DND-41 (cell line): ENCODE data around the gene NRG3.

Experiments used
- ATAC-seq: fragments of 200-7000 bp; cut with Tn5 transposase; 3 replicates; pipeline ENCODE4 v1.9.1; 2021; ENCODE audit warnings: low read depth; ENCODE audit not compliant: insufficient read depth
- DNase-seq: peaks from one replicate; pipeline ENCODE4 v3.0.0-alpha.2; 2020
- H2AFZ ChIP-seq: 2 replicates; pipeline ENCODE4 v1.6.0; 2012; ENCODE audit warnings: low read depth, low read length
- H3K27ac ChIP-seq: 2 replicates; pipeline ENCODE4 v1.5.1; 2012; ENCODE audit warnings: low read length, inconsistent platforms
- H3K27me3 ChIP-seq: fragments of 200-600 bp; sonication (generic); 2 replicates; pipeline ENCODE4 v1.6.0; 2012; ENCODE audit warnings: low read length, mild to moderate bottlenecking, inconsistent platforms; ENCODE audit not compliant: insufficient read depth, poor library complexity
- H3K36me3 ChIP-seq: 2 replicates; pipeline ENCODE4 v1.5.1; 2012; ENCODE audit warnings: low read length, inconsistent platforms; ENCODE audit not compliant: insufficient read depth
- H3K4me1 ChIP-seq: 2 replicates; pipeline ENCODE4 v1.5.1; 2012; ENCODE audit warnings: mild to moderate bottlenecking, low read length; ENCODE audit not compliant: insufficient read depth
- H3K4me2 ChIP-seq: 2 replicates; pipeline ENCODE4 v1.6.0; 2012; ENCODE audit warnings: mild to moderate bottlenecking, moderate library complexity, low read length, inconsistent platforms; ENCODE audit not compliant: insufficient read depth
- H3K4me3 ChIP-seq, 2 experiments: fragments of 200-600 bp in 1 of 2; shearing (Covaris generic) in 1 of 2; 2 replicates each; pipeline ENCODE4 v1.5.1; 2012 to 2016; ENCODE audit warnings: inconsistent platforms in 2 of 2, low read length in 2 of 2, mild to moderate bottlenecking in 2 of 2, low read depth in 1 of 2, moderate library complexity in 1 of 2
- H3K79me2 ChIP-seq: 2 replicates; pipeline ENCODE4 v1.6.0; 2012; ENCODE audit warnings: low read length, inconsistent platforms; ENCODE audit not compliant: insufficient read depth
- H3K9ac ChIP-seq: 2 replicates; pipeline ENCODE4 v1.6.0; 2012; ENCODE audit warnings: low read depth, mild to moderate bottlenecking, inconsistent platforms, low read length, moderate library complexity
- H3K9me3 ChIP-seq: 2 replicates; pipeline ENCODE4 v1.5.1; 2012; ENCODE audit warnings: low read length, moderate library complexity, mild to moderate bottlenecking, inconsistent platforms; ENCODE audit not compliant: insufficient read depth, severe bottlenecking
- H4K20me1 ChIP-seq: 2 replicates; pipeline ENCODE4 v1.6.0; 2012; ENCODE audit warnings: low read length; ENCODE audit not compliant: insufficient read depth
- EZH2 ChIP-seq: IDR thresholded peaks from 3 replicates; pipeline ENCODE4 v1.6.1; 2012; ENCODE audit warnings: borderline replicate concordance, low read depth, mild to moderate bottlenecking, moderate library complexity, low read length, inconsistent platforms; ENCODE audit not compliant: severe bottlenecking
- TF ChIP-seq, protein P1 (sequence below): IDR thresholded peaks from 2 replicates; pipeline ENCODE4 v1.5.1; 2012; ENCODE audit warnings: borderline replicate concordance, low read length, moderate library complexity, mild to moderate bottlenecking; ENCODE audit not compliant: poor library complexity, severe bottlenecking; ENCODE audit errors: extremely low read depth

Gene NRG3

DNA sequence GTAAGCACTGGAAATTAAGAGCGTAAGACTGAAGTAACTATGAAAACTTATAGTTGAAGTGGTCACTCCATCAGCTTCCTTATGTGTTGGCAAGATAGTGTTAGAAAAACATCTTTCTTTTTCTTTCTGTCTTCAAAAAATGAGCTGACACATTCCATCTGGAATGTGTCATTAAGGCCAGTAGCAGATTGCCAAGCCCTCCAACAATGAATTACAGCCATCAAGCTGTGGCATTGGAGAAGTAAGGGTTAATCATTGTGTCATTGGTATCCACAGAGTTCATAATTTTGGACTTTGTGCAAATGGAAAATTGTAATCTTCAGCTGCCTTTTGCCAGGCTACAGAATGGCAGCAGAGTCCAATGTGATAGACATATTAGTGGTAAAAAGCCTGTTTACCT is 926.3 kb downstream of the NRG3 start:
- no peak overlapping the region for H2AFZ ChIP-seq
- DNase-seq (no peak), ATAC-seq (no peak)
- H3K4me2 ChIP-seq = no peak overlapping the region
- H3K4me3 ChIP-seq = no peak overlapping the region
- H3K27me3 ChIP-seq = no peaks in the 10 kb centered on the region
- H3K9me3 ChIP-seq = no peaks in the 10 kb centered on the region
- no peak overlapping the region for H3K9ac ChIP-seq
- TF ChIP-seq EZH2 = no peak
- TF ChIP-seq, protein P1, sequence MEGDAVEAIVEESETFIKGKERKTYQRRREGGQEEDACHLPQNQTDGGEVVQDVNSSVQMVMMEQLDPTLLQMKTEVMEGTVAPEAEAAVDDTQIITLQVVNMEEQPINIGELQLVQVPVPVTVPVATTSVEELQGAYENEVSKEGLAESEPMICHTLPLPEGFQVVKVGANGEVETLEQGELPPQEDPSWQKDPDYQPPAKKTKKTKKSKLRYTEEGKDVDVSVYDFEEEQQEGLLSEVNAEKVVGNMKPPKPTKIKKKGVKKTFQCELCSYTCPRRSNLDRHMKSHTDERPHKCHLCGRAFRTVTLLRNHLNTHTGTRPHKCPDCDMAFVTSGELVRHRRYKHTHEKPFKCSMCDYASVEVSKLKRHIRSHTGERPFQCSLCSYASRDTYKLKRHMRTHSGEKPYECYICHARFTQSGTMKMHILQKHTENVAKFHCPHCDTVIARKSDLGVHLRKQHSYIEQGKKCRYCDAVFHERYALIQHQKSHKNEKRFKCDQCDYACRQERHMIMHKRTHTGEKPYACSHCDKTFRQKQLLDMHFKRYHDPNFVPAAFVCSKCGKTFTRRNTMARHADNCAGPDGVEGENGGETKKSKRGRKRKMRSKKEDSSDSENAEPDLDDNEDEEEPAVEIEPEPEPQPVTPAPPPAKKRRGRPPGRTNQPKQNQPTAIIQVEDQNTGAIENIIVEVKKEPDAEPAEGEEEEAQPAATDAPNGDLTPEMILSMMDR = no peak
- H4K20me1 ChIP-seq = no peaks in the 10 kb centered on the region
- H3K79me2 ChIP-seq = no peaks in the 10 kb centered on the region
- no peak overlapping the region for H3K27ac ChIP-seq
- H3K4me1 ChIP-seq = no peaks in the 10 kb centered on the region
- H3K36me3 ChIP-seq = no peaks in the 10 kb centered on the region

DNA sequence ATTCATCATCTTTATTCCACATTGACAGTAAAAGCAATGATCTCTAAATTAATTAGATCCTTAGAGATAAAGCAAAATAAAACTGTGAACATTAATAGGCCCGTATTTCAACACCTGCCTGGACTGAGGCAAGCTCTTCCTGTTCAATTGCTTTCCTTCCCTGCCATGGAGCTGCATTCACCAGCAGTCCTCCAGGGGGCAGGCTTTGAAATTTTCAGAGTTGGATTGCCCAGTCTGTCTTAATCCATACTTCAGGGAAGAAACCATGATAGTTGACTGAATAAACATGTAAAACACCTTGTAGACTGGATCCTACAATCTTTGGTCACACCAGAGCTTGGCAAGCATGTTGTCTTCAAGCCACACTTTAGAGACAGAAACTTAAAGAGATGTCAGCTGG is 936.6 kb downstream of the NRG3 start:
- Histone ChIP-seq H3K79me2 (no peaks in the 10 kb centered on the region), H2AFZ (no peak overlapping the region), H3K27ac (no peak overlapping the region), H3K9ac (no peak overlapping the region), H3K4me2 (no peak overlapping the region), H3K4me1 (no peaks in the 10 kb centered on the region), H3K36me3 (no peaks in the 10 kb centered on the region), H3K27me3 (no peaks in the 10 kb centered on the region), H3K9me3 (no peaks in the 10 kb centered on the region), H4K20me1 (no peaks in the 10 kb centered on the region), H3K4me3 (no peak overlapping the region)
- TF ChIP-seq EZH2 = no peak
- TF ChIP-seq, protein P1 = peak; percentile 50
- ATAC-seq (no peak), DNase-seq (no peak)

DNA sequence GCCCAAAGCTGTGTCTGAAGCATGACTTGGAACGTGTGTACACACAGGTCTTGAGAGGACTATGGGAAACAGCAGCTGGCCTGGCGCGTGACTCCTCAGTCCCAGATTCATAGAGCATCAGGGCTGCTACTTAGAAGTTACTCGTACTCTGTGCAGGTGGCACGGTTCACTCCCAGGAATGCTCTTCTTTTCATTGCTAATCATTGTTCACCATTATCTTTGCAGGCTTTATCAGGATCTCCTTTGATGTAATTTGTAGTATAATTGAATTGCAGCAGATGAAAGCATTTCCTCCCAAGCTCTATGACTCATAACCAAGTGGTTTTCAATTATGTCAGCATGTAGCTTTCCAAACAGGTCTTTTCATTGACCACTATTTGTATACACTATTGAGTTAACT is 938.9 kb downstream of the NRG3 start:
- Histone ChIP-seq H3K27ac (no peak overlapping the region), H3K9me3 (no peaks in the 10 kb centered on the region), H4K20me1 (no peaks in the 10 kb centered on the region), H3K9ac (no peak overlapping the region), H3K36me3 (no peaks in the 10 kb centered on the region), H2AFZ (no peak overlapping the region), H3K4me2 (no peak overlapping the region), H3K4me1 (no peaks in the 10 kb centered on the region), H3K4me3 (no peak overlapping the region), H3K79me2 (no peaks in the 10 kb centered on the region), H3K27me3 (no peaks in the 10 kb centered on the region)
- ATAC-seq (no peak), DNase-seq (no peak)
- no peak for TF ChIP-seq EZH2
- TF ChIP-seq, protein P1 = no peak

DNA sequence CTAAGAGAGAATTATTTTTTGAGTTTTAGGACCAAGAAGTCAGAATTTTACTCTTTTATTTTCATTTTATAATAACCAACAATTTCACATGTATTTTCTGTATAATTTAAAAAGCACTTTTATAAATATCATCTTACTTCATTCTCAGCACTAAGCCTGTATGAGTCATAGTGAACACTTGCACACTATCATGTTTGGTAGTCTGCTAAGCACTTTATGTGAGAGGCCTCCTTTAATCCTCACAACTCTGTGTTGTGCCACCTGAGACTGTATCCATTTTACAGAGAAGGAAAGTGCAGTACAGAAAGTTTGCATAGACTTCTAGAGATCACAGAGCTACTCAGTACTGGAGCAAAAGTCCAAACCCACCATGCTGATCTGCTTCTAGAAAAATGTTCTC is 939.6 kb downstream of the NRG3 start:
- no peak for ATAC-seq
- no peak overlapping the region for H3K27ac ChIP-seq
- no peaks in the 10 kb centered on the region for H3K79me2 ChIP-seq
- H3K9ac ChIP-seq = no peak overlapping the region
- H3K9me3 ChIP-seq = no peaks in the 10 kb centered on the region
- no peaks in the 10 kb centered on the region for H4K20me1 ChIP-seq
- H3K4me3 ChIP-seq = no peak overlapping the region
- no peak overlapping the region for H3K4me2 ChIP-seq
- H3K36me3 ChIP-seq = no peaks in the 10 kb centered on the region
- TF ChIP-seq, protein P1 = no peak
- TF ChIP-seq EZH2 = no peak
- DNase-seq = no peak
- no peaks in the 10 kb centered on the region for H3K4me1 ChIP-seq
- H3K27me3 ChIP-seq = no peaks in the 10 kb centered on the region
- H2AFZ ChIP-seq = no peak overlapping the region
